Breast epithelium (tissue), 3 donors: ENCODE results near the gene TAT.

ENCODE experiments used
- CTCF ChIP-seq, 3 donors: fragments of 450-650 bp; IDR thresholded peaks; one replicate each; pipeline ENCODE4 v1.5.1; 2016 to 2017; ENCODE audit warnings: antibody characterized with exemption in 3 of 3, mild to moderate bottlenecking in 3 of 3, moderate library complexity in 3 of 3
- POLR2AphosphoS5 ChIP-seq, 3 donors: sonication (generic); formaldehyde crosslinking; IDR thresholded peaks; one replicate each; pipeline ENCODE4 v1.6.1; 2017; ENCODE audit warnings: antibody characterized with exemption in 3 of 3

- no peak for TF ChIP-seq POLR2AphosphoS5 (IDR thresholded peaks at IDR 0.05)
- TF ChIP-seq CTCF (IDR thresholded peaks at IDR 0.05), result no peak
Observed at GRCh38 chr16:71536752-71537499, 40.0 kb downstream of the TAT start.
